Mononuclear cell (primary cell): Measurements from ENCODE around the gene RABEP1. TPM values are rescaled to one million over a fixed set of nuclear protein-coding genes. Genes with fewer than 3 reads are reported as not detected.
A peak's percentile ranks its signal among the peaks of the same experiment; 100 is the strongest.
"Not testable (repeated sequence)": the region's sequence is repeated elsewhere in the genome, so short reads cannot be mapped to it uniquely, and the experiment has no call there.

Experiments
- H3K27me3 ChIP-seq: 2 replicates; pipeline ENCODE4 v1.6.0; 2011; ENCODE audit warnings: low read length, control low read depth; ENCODE audit not compliant: insufficient read depth
- H3K4me1 ChIP-seq: 2 replicates; pipeline ENCODE4 v1.5.1; 2011; ENCODE audit warnings: mild to moderate bottlenecking, low read length, control low read depth; ENCODE audit not compliant: insufficient read depth
- H3K4me3 ChIP-seq: 2 replicates; pipeline ENCODE4 v1.5.1; 2011; ENCODE audit warnings: mild to moderate bottlenecking, low read length, moderate library complexity
- H3K9me3 ChIP-seq: 2 replicates; pipeline ENCODE4 v1.5.1; 2011; ENCODE audit warnings: low read depth, mild to moderate bottlenecking, control low read depth, low read length
- total RNA-seq: library from RNA; depleted of rRNA; stranded (reverse); fragments of >200 nt; gene quantifications from one replicate; pipeline ENCODE4 v1.2.3, GENCODE V29; 2012

Gene RABEP1
- total RNA-seq, 1 donor, result 34.6 TPM

DNA sequence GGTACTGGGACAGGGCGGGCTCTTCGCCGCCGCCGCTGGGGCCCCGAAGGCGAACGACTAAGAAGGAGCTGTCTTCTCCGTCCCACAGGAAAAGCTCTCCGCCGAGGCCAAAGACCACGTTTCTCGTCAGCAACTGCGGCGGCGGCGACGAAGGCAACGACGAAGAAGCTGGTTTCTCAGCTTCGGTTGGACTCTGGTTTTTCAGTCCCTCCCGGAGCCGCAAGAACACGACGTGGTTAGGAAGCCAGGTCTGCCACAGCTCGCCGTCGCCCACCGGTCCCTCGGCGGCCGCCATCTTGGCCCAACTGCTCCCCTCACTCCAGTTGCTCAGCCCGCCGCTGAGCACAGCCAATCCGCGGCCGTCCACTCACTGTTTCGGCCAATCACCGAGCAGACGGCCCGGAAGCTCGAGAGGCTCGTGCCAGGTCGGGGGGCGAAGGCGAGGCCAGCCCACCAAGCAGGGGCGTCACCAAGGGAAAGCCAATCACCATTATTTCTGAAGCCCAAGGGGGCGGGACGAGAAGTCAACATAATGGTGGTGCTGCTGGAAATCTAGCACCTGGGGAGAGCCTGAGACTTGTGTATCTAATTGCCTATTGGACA, 137.4 kb downstream of the RABEP1 start, which contains the start of gene NUP88:
Gene NUP88, minus strand, starts transcription at position 307 of the 603 bp plus-strand sequence. Its CDS starts 12 bp downstream, at position 295.
- Histone ChIP-seq H3K9me3 (no peaks in the 10 kb centered on the region), H3K4me3 (peak within 1 kb of the TSS; percentile 64), H3K27me3 (no peaks in the 10 kb centered on the region), H3K4me1 (peaks cover 34% of the 10 kb centered on the region)

DNA sequence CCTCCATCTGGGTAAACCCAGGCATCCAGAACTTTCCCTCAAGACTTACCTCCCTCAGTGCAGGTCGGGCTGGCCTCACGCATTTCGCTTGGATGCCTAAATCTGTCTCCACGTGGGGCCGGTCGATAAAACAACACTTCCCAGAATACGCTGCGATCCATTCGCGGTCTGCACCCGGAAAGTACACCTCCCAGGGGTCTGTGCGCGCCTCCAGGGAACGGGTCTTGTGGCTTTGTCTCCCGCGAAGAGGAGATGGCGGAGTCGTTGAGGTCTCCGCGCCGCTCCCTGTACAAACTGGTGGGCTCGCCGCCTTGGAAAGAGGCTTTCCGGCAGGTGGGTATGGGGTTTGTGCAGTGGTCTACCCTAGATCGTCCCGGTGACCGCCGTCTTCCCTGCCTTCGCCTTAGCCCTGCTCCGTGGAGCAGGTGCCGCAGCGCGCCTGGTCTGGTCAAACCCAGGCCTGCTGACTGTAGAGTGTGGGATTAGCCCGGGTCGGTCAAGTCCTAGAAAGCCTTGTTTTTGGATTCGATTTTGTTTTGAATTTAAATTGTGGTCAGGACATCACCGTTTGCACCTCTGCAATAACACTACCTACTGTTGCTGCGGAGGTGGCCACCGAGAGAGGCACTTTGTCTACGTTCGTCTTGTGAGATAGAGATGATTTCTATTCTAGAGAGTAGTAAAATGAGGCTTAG, 138.0 kb downstream of the RABEP1 start, which contains the start of gene RPAIN:
Gene RPAIN, plus strand, starts transcription at position 224 of the 695 bp plus-strand sequence. Its CDS starts 29 bp downstream, at position 253.
- peak within 1 kb of the TSS; percentile 64 for H3K4me3 ChIP-seq
- no peaks in the 10 kb centered on the region for H3K9me3 ChIP-seq
- peaks cover 34% of the 10 kb centered on the region for H3K4me1 ChIP-seq
- no peaks in the 10 kb centered on the region for H3K27me3 ChIP-seq

DNA sequence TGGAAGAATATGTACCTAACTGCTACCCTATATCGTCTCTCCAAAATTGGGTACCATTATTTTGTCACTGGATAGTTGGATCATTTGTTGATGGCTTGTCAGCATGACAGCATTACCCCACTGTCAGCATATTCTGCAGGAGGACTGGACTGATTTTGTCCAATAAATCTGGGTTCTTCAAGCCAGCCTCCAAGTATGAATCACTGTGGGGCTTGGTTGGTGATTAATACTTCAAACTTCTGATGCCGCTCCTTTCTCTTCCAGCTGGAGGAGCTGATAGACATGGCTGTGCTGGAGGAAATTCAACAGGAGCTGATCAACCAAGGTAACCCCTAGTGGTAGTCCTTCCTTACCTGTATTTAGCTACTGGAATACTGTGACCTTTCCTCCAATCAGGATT, 140.4 kb downstream of the RABEP1 start:
- H3K9me3 ChIP-seq, result no peaks in the 10 kb centered on the region
- no peak overlapping the region for H3K4me3 ChIP-seq
- H3K27me3 ChIP-seq, result no peaks in the 10 kb centered on the region

DNA sequence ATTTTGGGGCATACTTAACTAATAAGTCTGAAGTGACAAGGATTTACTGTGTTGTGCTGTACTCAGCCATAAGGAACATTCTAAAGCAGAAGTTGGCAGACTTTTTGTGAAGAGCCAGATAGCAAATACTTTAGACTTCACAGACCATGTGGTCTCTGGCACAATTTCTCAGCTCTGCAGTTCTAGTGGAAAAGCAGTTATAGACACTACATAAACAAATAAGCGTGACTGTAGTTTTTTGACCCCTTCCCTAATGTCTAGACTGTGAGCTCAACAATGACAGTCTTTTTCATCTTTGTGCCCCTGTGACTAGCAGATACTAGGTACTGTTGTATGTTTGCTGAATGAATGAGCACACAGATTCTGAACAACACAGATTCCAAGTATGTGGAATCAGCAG, 142.8 kb downstream of the RABEP1 start:
- Histone ChIP-seq H3K4me3 (no peak overlapping the region), H3K9me3 (no peaks in the 10 kb centered on the region), H3K4me1 (peaks cover 11% of the 10 kb centered on the region), H3K27me3 (no peaks in the 10 kb centered on the region)

More for the DNA sequence above, 140.4 kb downstream of the RABEP1 start:
- peaks cover 24% of the 10 kb centered on the region for H3K4me1 ChIP-seq

DNA sequence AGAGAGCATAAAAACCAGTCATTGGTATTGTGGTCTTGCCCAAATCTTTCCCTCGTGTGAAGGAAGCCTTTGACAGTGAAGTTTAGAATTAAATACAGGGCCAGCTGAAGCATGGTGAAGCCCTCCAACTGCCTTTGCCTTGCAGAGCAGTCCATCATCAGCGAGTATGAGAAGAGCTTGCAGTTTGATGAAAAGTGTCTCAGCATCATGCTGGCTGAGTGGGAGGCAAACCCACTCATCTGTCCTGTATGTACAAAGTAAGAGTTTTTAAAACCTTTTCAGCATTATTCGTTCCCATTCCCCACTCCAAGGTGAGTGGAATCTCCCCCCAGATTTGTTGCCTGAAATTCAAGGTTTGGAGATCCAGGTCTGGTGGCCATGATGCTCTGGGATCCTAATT, 143.7 kb downstream of the RABEP1 start:
- Histone ChIP-seq H3K4me3 (no peak overlapping the region), H3K27me3 (no peaks in the 10 kb centered on the region), H3K9me3 (no peaks in the 10 kb centered on the region), H3K4me1 (peaks cover 6% of the 10 kb centered on the region)

DNA sequence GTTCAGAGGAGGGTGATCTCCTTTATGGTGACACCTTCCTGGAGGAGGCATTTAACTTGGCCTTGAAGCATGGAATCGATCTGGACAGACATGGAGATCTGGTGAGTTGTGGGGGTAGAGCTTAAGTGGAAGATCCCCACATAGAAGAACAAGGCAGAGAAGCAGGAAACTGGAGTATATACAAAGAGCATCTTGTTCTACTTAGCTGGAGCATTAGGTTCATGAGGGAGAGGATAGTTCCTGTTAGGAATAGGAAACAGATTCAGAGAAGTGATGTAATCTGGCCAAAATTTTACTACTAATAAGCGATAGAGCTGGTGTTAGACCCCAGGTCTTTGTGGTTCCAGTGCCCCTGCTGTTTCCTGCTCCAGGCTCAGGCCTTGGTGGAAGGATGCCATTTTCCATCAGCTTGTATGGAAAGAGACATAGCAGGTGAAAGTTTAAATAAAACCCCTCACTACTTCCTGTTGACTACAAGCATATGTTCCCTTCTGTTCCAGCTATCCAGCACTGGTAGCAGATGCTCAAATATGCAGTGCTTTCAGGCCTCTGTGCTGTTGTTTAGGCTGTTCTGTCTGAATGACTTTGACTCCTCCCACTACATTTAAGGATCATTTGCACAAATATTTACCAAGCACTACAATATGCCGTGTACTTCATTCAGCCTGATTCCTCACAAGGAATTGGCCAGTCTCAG, 147.3 kb downstream of the RABEP1 start:
- H3K4me1 ChIP-seq, result no peaks in the 10 kb centered on the region
- H3K27me3 ChIP-seq, result no peaks in the 10 kb centered on the region
- no peak overlapping the region for H3K4me3 ChIP-seq

DNA sequence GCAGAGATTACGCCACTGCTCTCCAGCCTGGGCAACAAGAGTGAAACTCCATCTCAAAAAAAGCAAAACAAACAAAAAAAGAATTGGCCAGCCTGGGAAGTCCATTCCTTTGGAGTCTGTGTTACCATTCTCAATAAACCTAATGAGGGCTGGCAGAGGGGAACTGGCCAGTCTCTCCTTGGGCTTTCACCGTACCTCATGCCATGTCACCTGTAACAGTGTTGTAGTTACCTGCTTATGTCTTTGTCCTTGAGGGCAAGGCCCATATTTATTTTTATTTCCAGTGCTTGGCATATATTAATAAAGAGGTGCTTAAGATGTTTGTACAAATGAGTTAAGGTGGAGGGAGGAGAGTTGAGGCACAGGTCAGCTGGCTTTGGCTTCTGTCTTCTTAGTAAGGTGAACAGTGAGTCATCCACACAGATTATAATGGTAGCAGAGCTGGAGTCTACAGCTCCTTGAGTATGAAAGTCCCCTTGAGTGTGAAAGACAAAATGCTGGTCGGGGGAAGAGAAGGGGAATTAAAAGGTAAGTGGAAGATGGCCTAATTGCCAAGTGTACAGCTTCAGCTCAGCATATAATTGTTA, 148.4 kb downstream of the RABEP1 start:
- Histone ChIP-seq H3K4me1 (no peaks in the 10 kb centered on the region), H3K4me3 (no peak overlapping the region), H3K9me3 (no peaks in the 10 kb centered on the region), H3K27me3 (no peaks in the 10 kb centered on the region)

More for the DNA sequence above, 147.3 kb downstream of the RABEP1 start:
- no peaks in the 10 kb centered on the region for H3K9me3 ChIP-seq

DNA sequence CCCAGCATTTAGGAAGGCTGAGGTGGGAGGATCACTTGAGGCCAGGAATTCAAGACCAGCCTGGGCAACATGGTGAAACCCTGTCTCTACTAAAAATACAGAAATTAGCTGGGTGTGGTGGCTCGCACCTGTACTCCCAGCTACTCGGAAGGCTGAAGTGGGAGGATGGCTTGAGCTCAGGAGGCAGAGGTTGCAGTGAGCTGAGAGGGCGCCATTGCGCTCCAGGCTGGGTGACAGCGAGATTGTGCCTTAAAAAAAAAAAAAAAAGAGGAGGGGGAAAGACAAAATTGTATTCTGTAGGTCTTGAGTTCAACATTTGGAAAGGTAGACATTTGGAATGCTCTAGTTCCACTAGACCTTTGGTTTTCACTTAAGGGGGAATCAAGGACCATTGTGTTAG, 149.2 kb downstream of the RABEP1 start:
- H3K4me3 ChIP-seq, H3K4me1 ChIP-seq, H3K9me3 ChIP-seq, H3K27me3 ChIP-seq: not testable (repeated sequence)

DNA sequence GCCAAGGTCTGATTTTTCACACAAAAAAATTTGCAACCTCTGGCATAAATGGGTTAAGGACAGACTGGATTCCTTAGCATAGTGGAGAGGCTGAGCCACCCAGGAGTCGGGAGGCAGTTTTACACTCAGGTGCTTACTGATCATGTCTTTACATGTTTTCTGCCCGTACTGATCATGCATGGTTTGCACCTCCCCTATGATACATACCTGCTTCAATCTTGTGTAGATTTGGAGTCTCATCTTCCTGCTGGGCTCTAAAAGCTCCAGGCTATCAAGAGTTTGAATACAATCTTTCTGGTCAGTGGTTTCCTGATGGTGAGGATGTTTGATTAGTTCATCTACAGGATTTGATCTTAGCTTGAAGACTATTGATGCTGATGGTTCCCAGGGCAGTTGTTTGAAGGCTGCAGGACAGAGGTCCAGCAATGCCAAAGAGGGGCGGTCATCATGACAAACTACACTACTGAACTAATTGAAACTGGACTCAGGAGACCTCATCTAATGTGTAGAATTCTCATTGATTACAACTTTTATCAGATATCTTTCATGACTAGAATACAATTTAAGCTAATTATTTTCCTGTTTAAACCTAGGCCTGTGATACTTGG, 150.0 kb downstream of the RABEP1 start:
- H3K27me3 ChIP-seq, result no peaks in the 10 kb centered on the region
- no peak overlapping the region for H3K4me3 ChIP-seq
- peaks cover 5% of the 10 kb centered on the region for H3K4me1 ChIP-seq
- H3K9me3 ChIP-seq, result no peaks in the 10 kb centered on the region

DNA sequence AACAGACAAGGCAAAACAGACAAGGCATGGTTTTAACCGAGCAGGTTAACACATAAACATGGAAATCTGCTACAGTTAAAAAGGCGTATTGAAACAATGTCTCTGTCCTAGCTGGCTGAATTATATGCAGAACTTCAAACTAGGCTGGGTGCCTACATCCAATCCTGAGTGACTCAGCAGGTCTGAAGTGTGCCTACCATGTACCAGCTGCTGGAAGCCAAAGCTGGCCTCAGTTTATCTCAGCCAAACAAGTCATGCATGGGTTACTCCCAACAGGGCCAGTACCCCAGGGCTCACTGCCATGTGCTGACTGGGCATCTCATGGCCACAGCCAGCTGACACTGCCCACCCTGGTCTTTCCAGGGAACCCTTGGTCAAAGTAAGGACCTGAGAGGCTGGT, 152.9 kb downstream of the RABEP1 start:
- H3K27me3 ChIP-seq, result no peaks in the 10 kb centered on the region
- no peak overlapping the region for H3K4me3 ChIP-seq
- no peaks in the 10 kb centered on the region for H3K9me3 ChIP-seq
- H3K4me1 ChIP-seq, result peaks cover 28% of the 10 kb centered on the region

Other genes with a start within 250 kb of the RABEP1 start
- not detected for gene SLC52A1, start 246.9 kb upstream of the RABEP1 start, total RNA-seq
- gene ZFP3, start 203.8 kb upstream of the RABEP1 start, total RNA-seq, result 1.9 TPM
- 2.3 TPM for gene ZNF232, start 170.4 kb upstream of the RABEP1 start, total RNA-seq
- gene USP6, start 166.3 kb upstream of the RABEP1 start, total RNA-seq, result 0.10 TPM
- 3.1 TPM for gene ZNF594, start 90.4 kb upstream of the RABEP1 start, total RNA-seq
- 5.5 TPM for gene SCIMP, start 47.4 kb upstream of the RABEP1 start, total RNA-seq
- gene NUP88, start 137.4 kb downstream of the RABEP1 start, total RNA-seq, result 133 TPM
- 51.9 TPM for gene RPAIN, start 137.9 kb downstream of the RABEP1 start, total RNA-seq
- 93.6 TPM for gene C1QBP, start 156.9 kb downstream of the RABEP1 start, total RNA-seq
- gene DHX33, start 186.7 kb downstream of the RABEP1 start, total RNA-seq, result 2.9 TPM
- 49.4 TPM for gene DERL2, start 203.9 kb downstream of the RABEP1 start, total RNA-seq
- gene MIS12, start 204.3 kb downstream of the RABEP1 start, total RNA-seq, result 18.9 TPM